Motor neuron (in vitro differentiated cells): ENCODE data around the gene PRKCG. TPM values are rescaled to one million over a fixed set of nuclear protein-coding genes. Genes with fewer than 3 reads are reported as not detected.

Experiments
- total RNA-seq, 8 experiments: library from RNA; unstranded; fragments of 300-600 nt; gene quantifications; 2 replicates each; pipeline versions ENCODE4 v1.2.3 to v1.2.4, GENCODE V29; 2022

The PRKCG gene
- total RNA-seq, 8 experiments from 2014 or later: 0.10 to 2.4 (median 0.91) TPM

Other genes with a start within 250 kb of the PRKCG start
- 1 to 10 TPM in 1 of 8 experiments, under 1 TPM in 3, not detected in 4; 0.14 to 1.5 (median 0.52) TPM for gene NLRP12, start 57.9 kb upstream of the PRKCG start, total RNA-seq
- gene MYADM, start 14.3 kb upstream of the PRKCG start, total RNA-seq: 10 to 100 TPM in 5 of 8 experiments, 1 to 10 TPM in 3; 2.1 to 26.7 (median 11.6) TPM
- 10 to 100 TPM in 4 of 8 experiments, 1 to 10 TPM in 1, under 1 TPM in 3; 0.27 to 26.3 (median 12.1) TPM for gene CACNG7, start 27.1 kb downstream of the PRKCG start, total RNA-seq
- gene CACNG8, start 80.7 kb downstream of the PRKCG start, total RNA-seq: 1 to 10 TPM in 7 of 8 experiments, under 1 TPM in 1; 0.15 to 6.1 (median 1.6) TPM
- 1 to 10 TPM in 4 of 8 experiments, under 1 TPM in 3, not detected in 1; 0.15 to 2.2 (median 1.0) TPM for gene CACNG6, start 109.4 kb downstream of the PRKCG start, total RNA-seq
- 1 to 10 TPM in 1 of 8 experiments, not detected in 7; 1.7 TPM for gene VSTM1, start 181.7 kb downstream of the PRKCG start, total RNA-seq
- gene TARM1, start 199.2 kb downstream of the PRKCG start, total RNA-seq: not detected
- gene OSCAR, start 218.6 kb downstream of the PRKCG start, total RNA-seq: under 1 TPM; 0.11 to 0.95 (median 0.22) TPM
- gene NDUFA3, start 220.7 kb downstream of the PRKCG start, total RNA-seq: 100 to 1,000 TPM; 188 to 271 (median 210) TPM
- gene TFPT, start 233.5 kb downstream of the PRKCG start, total RNA-seq: 10 to 100 TPM; 14.9 to 34.7 (median 20.8) TPM
- gene PRPF31, start 233.6 kb downstream of the PRKCG start, total RNA-seq: 10 to 100 TPM; 29.5 to 78.7 (median 59.3) TPM